Keratinocyte (primary cell): ENCODE measurements around the gene CFAP299. TPM values are rescaled to one million over a fixed set of nuclear protein-coding genes. Genes with fewer than 3 reads are reported as not detected.
A peak's percentile ranks its signal among the peaks of the same experiment; 100 is the strongest.

Source experiments
- DNase-seq: peaks from one replicate; pipeline ENCODE4 v3.0.0-alpha.2; 2011; ENCODE audit warnings: low read depth, missing footprints, low spot score
- FAIRE-seq: peaks from 2 replicates; lab custom pipeline; 2011; peaks lifted over from hg19 to GRCh38; lab: Jason Lieb, UNC
- H2AFZ ChIP-seq: 2 replicates; pipeline ENCODE4 v1.6.0; 2012; ENCODE audit warnings: low read length, control low read depth, inconsistent platforms; ENCODE audit not compliant: control insufficient read depth
- H3K27ac ChIP-seq: 2 replicates; pipeline ENCODE4 v1.5.1; 2011; ENCODE audit warnings: low read length; ENCODE audit not compliant: control insufficient read depth, insufficient read depth
- H3K27me3 ChIP-seq: 3 replicates; pipeline ENCODE4 v1.6.0; 2011; ENCODE audit warnings: low read length; ENCODE audit not compliant: control insufficient read depth, insufficient read depth; ENCODE audit errors: extremely low read depth
- H3K36me3 ChIP-seq, 2 experiments: 2 replicates in 1 of 2; 3 replicates in 1 of 2; pipeline ENCODE4 v1.5.1; 2011; ENCODE audit warnings: low read length in 2 of 2, mild to moderate bottlenecking in 1 of 2; ENCODE audit not compliant: control insufficient read depth in 2 of 2, insufficient read depth in 2 of 2; ENCODE audit errors: extremely low read depth in 1 of 2
- H3K4me1 ChIP-seq: 3 replicates; pipeline ENCODE4 v1.5.1; 2011; ENCODE audit warnings: low read length; ENCODE audit not compliant: control insufficient read depth, insufficient read depth; ENCODE audit errors: extremely low read depth
- H3K4me2 ChIP-seq: 3 replicates; pipeline ENCODE4 v1.6.0; 2011; ENCODE audit warnings: low read depth, low read length; ENCODE audit not compliant: control insufficient read depth, insufficient read depth; ENCODE audit errors: extremely low read depth
- H3K4me3 ChIP-seq, 3 experiments: fragments of 200-600 bp in 1 of 3; sonication (generic) in 1 of 3; 2 replicates in 2 of 3; 3 replicates in 1 of 3; pipeline ENCODE4 v1.5.1; 2011 to 2016; ENCODE audit warnings: low read length in 3 of 3, mild to moderate bottlenecking in 3 of 3, control low read depth in 2 of 3, inconsistent platforms in 1 of 3, low read depth in 1 of 3, mixed read lengths in 1 of 3, mixed run types in 1 of 3, moderate library complexity in 1 of 3; ENCODE audit not compliant: control insufficient read depth in 2 of 3, insufficient read depth in 2 of 3; ENCODE audit errors: extremely low read depth in 1 of 3
- H3K79me2 ChIP-seq: 2 replicates; pipeline ENCODE4 v1.6.0; 2012; ENCODE audit warnings: low read length; ENCODE audit not compliant: control insufficient read depth, insufficient read depth
- H3K9ac ChIP-seq: 3 replicates; pipeline ENCODE4 v1.6.0; 2011; ENCODE audit warnings: low read length; ENCODE audit not compliant: control insufficient read depth, insufficient read depth; ENCODE audit errors: extremely low read depth
- H3K9me1 ChIP-seq: 3 replicates; pipeline ENCODE4 v1.6.0; 2011; ENCODE audit warnings: low read length; ENCODE audit not compliant: control insufficient read depth, insufficient read depth; ENCODE audit errors: extremely low read depth
- H3K9me3 ChIP-seq: 2 replicates; pipeline ENCODE4 v1.5.1; 2012; ENCODE audit warnings: low read depth, low read length; ENCODE audit not compliant: control insufficient read depth
- H4K20me1 ChIP-seq: 3 replicates; pipeline ENCODE4 v1.6.0; 2011; ENCODE audit warnings: low read length; ENCODE audit not compliant: control insufficient read depth, insufficient read depth; ENCODE audit errors: extremely low read depth
- EZH2 ChIP-seq: IDR thresholded peaks from one replicate; pipeline ENCODE4 v1.6.1; 2012; ENCODE audit warnings: inconsistent platforms, mild to moderate bottlenecking, low read length, moderate library complexity
- dilution Hi-C: fragments of 300-500 bp; cut with MboI; formaldehyde crosslinking; loops from one replicate; pipeline ENCODE4 v1.7.0; 2020; ENCODE audit warnings: low sequenced_read_pairs; ENCODE audit not compliant: extremely low pct_ligation_motif_present
- polyA plus RNA-seq, 5 experiments: library from polyadenylated mRNA; depleted of rRNA in 3 of 5; stranded (reverse) in 3 of 5; stranded (forward) in 1 of 5; unstranded in 1 of 5; fragments of >200 nt; gene quantifications; 1 replicate in 1 of 5; 2 replicates in 3 of 5; 3 replicates in 1 of 5; pipeline versions ENCODE4 v1.2.1 to v1.2.3, GENCODE V29; 2011 to 2012; ENCODE audit warnings: missing spikeins in 2 of 5, low read depth in 1 of 5, low replicate concordance in 1 of 5
- TF ChIP-seq, protein P1 (sequence below), 3 experiments: IDR thresholded peaks in 1 of 3; conservative IDR thresholded peaks in 1 of 3; optimal IDR thresholded peaks in 1 of 3; 2 replicates in 2 of 3; 3 replicates in 1 of 3; pipeline versions ENCODE3 to v1.5.1; 2011; ENCODE audit warnings: low read length in 3 of 3, mild to moderate bottlenecking in 3 of 3, moderate library complexity in 2 of 3, control low read depth in 1 of 3, inconsistent platforms in 1 of 3; ENCODE audit not compliant: insufficient read depth in 2 of 3; ENCODE audit errors: extremely low read depth in 1 of 3

The CFAP299 gene
- polyA plus RNA-seq, 1 donor (not counting 4 experiments of a cell fraction or from before 2014, with no cell fraction given): 0.14 TPM

DNA sequence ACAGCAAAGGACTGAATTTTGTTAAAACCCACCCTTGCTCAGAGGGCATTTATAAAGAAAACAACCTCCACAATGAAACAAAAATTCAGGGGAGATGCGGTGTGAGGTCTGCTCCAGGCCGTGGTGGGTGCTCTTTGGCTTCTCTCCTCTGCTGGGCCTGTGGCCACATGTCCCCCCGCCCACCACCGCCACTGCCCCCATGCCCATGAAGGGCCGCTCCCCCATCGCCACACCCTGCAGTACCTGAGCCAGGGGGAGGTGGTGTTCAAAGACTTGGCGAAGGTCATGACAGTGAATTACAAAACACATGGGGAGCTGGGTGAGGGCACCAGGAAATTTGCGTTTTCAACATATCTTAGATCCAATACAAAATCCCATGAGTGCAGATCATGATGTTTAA lies 14.2 kb upstream of the CFAP299 start:
- Histone ChIP-seq H4K20me1 (no peaks in the 10 kb centered on the region), H3K79me2 (no peaks in the 10 kb centered on the region), H3K4me2 (no peak overlapping the region), H3K27me3 (no peaks in the 10 kb centered on the region), H3K4me1 (peaks cover 4% of the 10 kb centered on the region), H3K9me3 (no peaks in the 10 kb centered on the region), H3K4me3 (no peak overlapping the region), H3K27ac (no peak overlapping the region), H3K36me3 (no peaks in the 10 kb centered on the region), H3K9ac (no peak overlapping the region), H2AFZ (no peak overlapping the region), H3K9me1 (no peaks in the 10 kb centered on the region)
- no peak for FAIRE-seq
- dilution Hi-C loops: no loop called here
- TF ChIP-seq, protein P1, sequence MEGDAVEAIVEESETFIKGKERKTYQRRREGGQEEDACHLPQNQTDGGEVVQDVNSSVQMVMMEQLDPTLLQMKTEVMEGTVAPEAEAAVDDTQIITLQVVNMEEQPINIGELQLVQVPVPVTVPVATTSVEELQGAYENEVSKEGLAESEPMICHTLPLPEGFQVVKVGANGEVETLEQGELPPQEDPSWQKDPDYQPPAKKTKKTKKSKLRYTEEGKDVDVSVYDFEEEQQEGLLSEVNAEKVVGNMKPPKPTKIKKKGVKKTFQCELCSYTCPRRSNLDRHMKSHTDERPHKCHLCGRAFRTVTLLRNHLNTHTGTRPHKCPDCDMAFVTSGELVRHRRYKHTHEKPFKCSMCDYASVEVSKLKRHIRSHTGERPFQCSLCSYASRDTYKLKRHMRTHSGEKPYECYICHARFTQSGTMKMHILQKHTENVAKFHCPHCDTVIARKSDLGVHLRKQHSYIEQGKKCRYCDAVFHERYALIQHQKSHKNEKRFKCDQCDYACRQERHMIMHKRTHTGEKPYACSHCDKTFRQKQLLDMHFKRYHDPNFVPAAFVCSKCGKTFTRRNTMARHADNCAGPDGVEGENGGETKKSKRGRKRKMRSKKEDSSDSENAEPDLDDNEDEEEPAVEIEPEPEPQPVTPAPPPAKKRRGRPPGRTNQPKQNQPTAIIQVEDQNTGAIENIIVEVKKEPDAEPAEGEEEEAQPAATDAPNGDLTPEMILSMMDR (optimal IDR thresholded peaks at IDR 0.05 in 1 of 3, IDR thresholded peaks at IDR 0.05 in 1 of 3, conservative IDR thresholded peaks at IDR 0.05 in 1 of 3; ENCODE audit: extremely low read depth in 1 of 3, insufficient read depth in 2 of 3, low read length in 3 of 3): no peak
- no peak for TF ChIP-seq EZH2
- DNase-seq: no peak

GRCh38 chr4:80321776-80322175 lies 13.8 kb upstream of the CFAP299 start:
- H3K9me3 ChIP-seq: no peaks in the 10 kb centered on the region
- no peaks in the 10 kb centered on the region for H3K27me3 ChIP-seq
- dilution Hi-C loops: no loop called here
- FAIRE-seq (no peak), DNase-seq (no peak)
- no peak overlapping the region for H3K27ac ChIP-seq
- H3K4me1 ChIP-seq: peaks cover 4% of the 10 kb centered on the region
- H3K9ac ChIP-seq: no peak overlapping the region
- no peak overlapping the region for H2AFZ ChIP-seq
- no peaks in the 10 kb centered on the region for H4K20me1 ChIP-seq
- no peaks in the 10 kb centered on the region for H3K79me2 ChIP-seq
- no peak overlapping the region for H3K4me3 ChIP-seq
- no peaks in the 10 kb centered on the region for H3K9me1 ChIP-seq
- H3K4me2 ChIP-seq: no peak overlapping the region
- H3K36me3 ChIP-seq: no peaks in the 10 kb centered on the region
- no peak for TF ChIP-seq EZH2
- TF ChIP-seq, protein P1 (optimal IDR thresholded peaks at IDR 0.05 in 1 of 3, IDR thresholded peaks at IDR 0.05 in 1 of 3, conservative IDR thresholded peaks at IDR 0.05 in 1 of 3; ENCODE audit: extremely low read depth in 1 of 3, insufficient read depth in 2 of 3, low read length in 3 of 3): peak in 1 of 3 experiments; percentile 24
